Sciatic nerve (tissue), 2 donors: ENCODE results near the gene KREMEN1. TPM values are rescaled to one million over a fixed set of nuclear protein-coding genes. Genes with fewer than 3 reads are reported as not detected.
A peak's percentile ranks its signal among the peaks of the same experiment; 100 is the strongest.

ENCODE experiments used
- ATAC-seq: fragments of 200-7000 bp; cut with Tn5 transposase; one replicate; pipeline ENCODE4 v1.9.1; 2020; ENCODE audit warnings: mild to moderate bottlenecking, moderate library complexity
- DNase-seq: peaks from one replicate; pipeline ENCODE4 v3.0.0-alpha.2; 2020; ENCODE audit warnings: low spot score
- intact Hi-C: fragments of 100-400 bp; cut with DNase I; formaldehyde crosslinking; loops from one replicate; pipeline ENCODE4 v1.14.2; 2022
- total RNA-seq: library from RNA; stranded (reverse); fragmentation: NEBNext Ultra II Directional; extraction: Animal tissue kit (Norgen Biotek cat#: 25700); gene quantifications from one replicate; pipeline ENCODE4 v1.2.1, GENCODE V29; 2021
- donor health status: DM: no; HTN: no; CAD: no.
- donor health status: DM: no; HTN: no; CAD: no.

KREMEN1 gene
- total RNA-seq, 1 donor from 2014 or later: 21.5 TPM

GRCh38 chr22:29155966-29156365 is 83.1 kb downstream of the KREMEN1 start:
- intact Hi-C loops: loop anchor here (10.0 kb wide), 1 partner anchor 301 kb away; no protein-coding TSS in a partner anchor
- no peak for DNase-seq
- no peak for ATAC-seq

GRCh38 chr22:29156507-29156906 is 83.7 kb downstream of the KREMEN1 start:
- peak; percentile 19 for ATAC-seq
- intact Hi-C loops: loop anchor here (10.0 kb wide), 1 partner anchor 302 kb away; no protein-coding TSS in a partner anchor
- DNase-seq: peak; percentile 57

- DNase-seq: no peak
- intact Hi-C loops: loop anchor here (10.0 kb wide), 1 partner anchor 303 kb away; no protein-coding TSS in a partner anchor
Measured at GRCh38 chr22:29157759-29158535, 85.1 kb downstream of the KREMEN1 start.

GRCh38 chr22:29158546-29158945 is 85.7 kb downstream of the KREMEN1 start:
- DNase-seq: no peak
- no peak for ATAC-seq
- intact Hi-C loops: loop anchor here (10.0 kb wide), 1 partner anchor 304 kb away; no protein-coding TSS in a partner anchor

More at GRCh38 chr22:29157759-29158535, 85.1 kb downstream of the KREMEN1 start:
- ATAC-seq: no peak

- ATAC-seq (no peak), DNase-seq (no peak)
- intact Hi-C loops: no loop called here
Measured at GRCh38 chr22:29163808-29164207, 91.0 kb downstream of the KREMEN1 start.

GRCh38 chr22:29165321-29166060 is 92.7 kb downstream of the KREMEN1 start:
- intact Hi-C loops: no loop called here
- DNase-seq (no peak), ATAC-seq (no peak)

GRCh38 chr22:29166180-29166579 is 93.3 kb downstream of the KREMEN1 start:
- DNase-seq: no peak
- no peak for ATAC-seq
- intact Hi-C loops: no loop called here

GRCh38 chr22:29167032-29167911 is 94.4 kb downstream of the KREMEN1 start:
- ATAC-seq: no peak
- DNase-seq: no peak
- intact Hi-C loops: no loop called here

- ATAC-seq (no peak), DNase-seq (no peak)
- intact Hi-C loops: no loop called here
Measured at GRCh38 chr22:29171721-29172120, 98.9 kb downstream of the KREMEN1 start.

- no peak for DNase-seq
- no peak for ATAC-seq
- intact Hi-C loops: no loop called here
Measured at GRCh38 chr22:29172216-29172615, 99.4 kb downstream of the KREMEN1 start.

- intact Hi-C loops: no loop called here
- no peak for DNase-seq
- ATAC-seq: no peak
Measured at GRCh38 chr22:29175312-29175835, 102.5 kb downstream of the KREMEN1 start.

- intact Hi-C loops: no loop called here
- no peak for ATAC-seq
- DNase-seq: no peak
Measured at GRCh38 chr22:29183971-29184848, 111.4 kb downstream of the KREMEN1 start.

GRCh38 chr22:29184849-29185490 is 112.1 kb downstream of the KREMEN1 start:
- ATAC-seq: no peak
- intact Hi-C loops: no loop called here
- no peak for DNase-seq

- ATAC-seq (no peak), DNase-seq (no peak)
- intact Hi-C loops: no loop called here
Measured at GRCh38 chr22:29186302-29186701, 113.5 kb downstream of the KREMEN1 start.

- no peak for ATAC-seq
- intact Hi-C loops: no loop called here
- no peak for DNase-seq
Measured at GRCh38 chr22:29187831-29188230, 115.0 kb downstream of the KREMEN1 start.

- ATAC-seq (no peak), DNase-seq (no peak)
Measured at GRCh38 chr22:29190051-29190450, 117.2 kb downstream of the KREMEN1 start.

GRCh38 chr22:29190918-29191317 is 118.1 kb downstream of the KREMEN1 start:
- DNase-seq (no peak), ATAC-seq (no peak)
- intact Hi-C loops: no loop called here

More at GRCh38 chr22:29190051-29190450, 117.2 kb downstream of the KREMEN1 start:
- intact Hi-C loops: no loop called here
